Ovary (tissue), 3 donors: Measurements from ENCODE around the gene ZFHX2.

ENCODE experiments used
- CTCF ChIP-seq, 3 donors: fragments of 450-650 bp in 2 of 3; fragments of 200-600 bp in 1 of 3; IDR thresholded peaks; one replicate each; pipeline versions ENCODE4 v1.5.1 to v1.8.0; 2016 to 2022; ENCODE audit warnings: antibody characterized with exemption in 3 of 3, mild to moderate bottlenecking in 1 of 3
- EP300 ChIP-seq: sonication (generic); formaldehyde crosslinking; IDR thresholded peaks from one replicate; pipeline ENCODE4 v1.6.1; 2017; ENCODE audit warnings: antibody characterized with exemption
- POLR2A ChIP-seq: fragments of 450-650 bp; IDR thresholded peaks from one replicate; pipeline ENCODE4 v1.6.1; 2017; ENCODE audit warnings: antibody characterized with exemption, mild to moderate bottlenecking, moderate library complexity
- donor health status: DM: no; HTN: no; CAD: no.

DNA sequence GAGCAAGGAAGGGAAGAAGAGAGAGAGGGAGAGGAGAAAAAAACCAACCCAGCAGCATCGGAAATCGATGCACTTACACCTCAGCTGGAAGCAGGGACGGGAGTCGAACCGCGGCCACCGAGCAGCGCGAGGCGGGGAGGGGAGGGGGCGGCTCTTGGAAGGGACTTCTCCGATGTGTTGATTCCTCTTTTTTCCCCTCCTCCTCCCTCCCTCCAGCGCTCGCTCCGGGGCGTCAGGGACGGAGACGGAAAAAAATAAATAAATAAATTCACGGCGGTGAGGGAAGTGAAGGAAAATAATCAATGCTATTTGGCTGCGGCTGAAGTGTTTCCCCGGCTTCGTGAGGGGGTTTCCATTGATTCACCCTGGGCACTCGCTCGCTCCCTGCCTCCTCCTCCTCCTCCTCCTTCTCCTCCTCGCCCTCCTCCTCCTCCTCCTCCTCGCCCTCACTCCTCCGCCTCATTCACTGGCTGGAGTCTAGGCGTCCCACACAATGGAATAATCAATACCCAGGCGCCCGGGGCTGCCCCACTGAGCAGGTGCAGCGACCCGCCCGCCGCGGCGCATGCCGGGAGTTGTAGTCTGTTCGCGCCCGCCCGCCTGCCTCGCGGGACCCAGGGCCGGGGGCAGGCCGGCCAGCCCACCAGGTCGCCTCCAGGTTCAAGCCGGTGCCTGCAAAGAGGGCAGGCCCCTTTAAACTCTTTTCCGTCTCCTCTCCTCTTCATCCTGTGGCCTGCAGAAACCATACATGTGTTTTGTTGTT is at the start of gene ZFHX2:
- TF ChIP-seq CTCF (IDR thresholded peaks at IDR 0.05) (no peak), EP300 (no peak), POLR2A (no peak)
